ENCODE results near the gene ASPHD1.

Gene ASPHD1

DNA sequence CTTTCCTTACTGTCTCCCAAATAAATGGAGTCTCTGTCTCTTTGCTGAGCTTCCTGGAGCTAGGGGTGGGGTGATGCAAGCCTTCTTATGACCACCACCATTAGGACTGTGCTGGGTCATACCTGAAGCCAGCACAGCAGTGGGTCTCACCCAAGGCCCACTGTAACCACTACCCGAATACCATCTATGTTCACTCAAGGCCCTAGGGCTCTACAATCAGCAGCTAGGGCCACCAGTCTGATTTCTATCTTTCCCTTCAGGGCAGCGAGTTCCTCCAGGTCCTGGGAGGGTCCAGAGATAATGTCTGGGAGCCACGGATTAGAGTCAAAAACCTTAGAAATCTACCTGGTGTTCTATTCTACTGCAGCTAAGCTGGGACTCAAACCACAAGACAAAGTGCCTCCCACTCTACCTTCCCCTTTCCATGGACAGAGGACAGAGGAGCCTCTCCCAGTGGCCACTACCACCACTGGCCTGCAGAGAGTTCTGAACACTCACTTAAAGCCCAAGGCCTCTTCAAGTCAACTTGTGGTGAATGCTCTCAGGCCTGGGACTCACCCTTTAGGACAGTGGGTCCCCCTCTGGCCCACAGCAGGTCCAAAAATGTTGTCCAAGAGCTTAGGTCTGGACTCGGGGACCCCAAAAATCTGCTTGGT, 50.6 kb downstream of the ASPHD1 start:
- DNase-seq, result no peak

GRCh38 chr16:29951625-29952365, 51.5 kb downstream of the ASPHD1 start:
- DNase-seq, result no peak
